ENCODE data around the gene TMEM271.

Gene TMEM271

DNA sequence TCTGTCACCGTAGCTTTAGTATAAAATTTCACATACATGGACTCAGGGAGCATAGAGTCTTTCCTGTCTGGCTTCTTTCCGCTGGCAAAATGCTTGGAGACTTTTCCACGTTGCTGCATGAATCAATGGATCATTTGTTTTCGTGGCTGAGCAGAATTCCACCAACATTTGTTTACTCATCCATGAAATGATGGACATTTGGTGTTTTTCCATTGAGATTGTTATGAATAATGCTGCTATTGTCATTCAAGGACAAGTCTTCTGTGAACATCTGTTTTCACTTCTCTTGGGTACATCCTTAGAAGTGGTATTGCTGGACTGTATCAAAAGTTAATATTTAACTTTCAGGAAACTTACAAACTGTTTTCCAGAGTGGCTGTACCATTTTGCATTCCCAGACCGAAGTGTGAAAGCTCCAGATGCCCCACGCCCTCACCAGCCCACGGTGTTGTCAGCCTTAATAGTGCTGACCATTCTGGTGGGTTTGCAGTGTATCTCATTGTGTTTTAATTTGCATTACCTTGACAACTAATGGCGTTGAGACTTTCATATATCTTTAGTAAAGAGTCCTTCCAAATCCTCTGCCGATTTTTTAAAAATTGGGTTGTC is 5.8 kb upstream of the TMEM271 start:
- DNase-seq (ENCODE audit: extremely low read depth in 1 of 2, low read depth in 1 of 2) = no peak

DNA sequence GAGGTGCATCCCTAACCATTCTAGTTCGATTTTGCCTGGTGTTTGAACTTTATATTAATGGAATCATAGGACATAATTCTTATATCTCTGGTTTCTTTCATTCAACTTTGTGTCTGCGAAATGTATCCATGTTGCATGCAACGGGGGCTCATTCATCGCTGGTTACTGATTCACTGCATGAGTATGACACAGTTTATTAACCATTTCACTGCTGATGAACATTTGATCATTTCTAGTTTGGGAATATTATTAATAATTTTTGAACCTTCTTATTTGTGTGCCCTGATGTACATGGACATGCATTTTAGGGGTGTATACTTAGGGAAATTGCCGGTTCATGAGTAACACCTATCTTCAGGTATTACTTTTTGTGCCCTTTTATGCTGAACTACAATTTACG is 5.1 kb upstream of the TMEM271 start:
- no peak for DNase-seq (ENCODE audit: extremely low read depth in 1 of 2, low read depth in 1 of 2)

DNA sequence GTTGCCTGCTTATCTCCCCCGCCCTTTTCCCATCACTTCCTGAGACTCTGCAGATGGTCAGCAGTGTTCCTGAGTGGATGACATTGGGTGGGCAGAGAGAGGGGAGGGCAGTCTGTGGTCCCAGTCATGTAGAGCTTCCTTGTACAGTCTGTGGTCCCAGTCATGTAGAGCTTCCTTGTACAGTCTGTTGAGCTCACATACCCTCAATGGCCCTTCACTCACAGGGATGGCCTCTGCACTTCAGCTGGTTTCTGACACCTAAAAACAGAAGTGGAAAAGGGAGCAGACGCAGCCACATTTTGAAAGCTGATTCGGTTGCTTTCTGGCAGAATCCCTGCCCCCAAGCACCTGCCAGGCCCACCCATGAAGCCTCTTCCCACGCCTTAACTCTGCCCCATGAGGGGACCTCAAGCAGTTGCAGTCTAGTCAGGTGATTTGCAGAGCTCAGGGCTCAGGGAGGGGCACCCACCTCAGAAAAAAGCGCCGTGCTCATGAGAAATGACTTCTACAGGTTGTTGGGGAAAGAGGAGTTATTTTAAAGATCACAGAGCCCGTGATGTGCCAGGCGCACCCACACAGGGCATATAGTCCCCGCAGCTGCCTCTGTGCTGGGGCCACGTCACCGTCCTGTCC is 3.6 kb upstream of the TMEM271 start:
- no peak for DNase-seq (ENCODE audit: extremely low read depth in 1 of 2, low read depth in 1 of 2)

DNA sequence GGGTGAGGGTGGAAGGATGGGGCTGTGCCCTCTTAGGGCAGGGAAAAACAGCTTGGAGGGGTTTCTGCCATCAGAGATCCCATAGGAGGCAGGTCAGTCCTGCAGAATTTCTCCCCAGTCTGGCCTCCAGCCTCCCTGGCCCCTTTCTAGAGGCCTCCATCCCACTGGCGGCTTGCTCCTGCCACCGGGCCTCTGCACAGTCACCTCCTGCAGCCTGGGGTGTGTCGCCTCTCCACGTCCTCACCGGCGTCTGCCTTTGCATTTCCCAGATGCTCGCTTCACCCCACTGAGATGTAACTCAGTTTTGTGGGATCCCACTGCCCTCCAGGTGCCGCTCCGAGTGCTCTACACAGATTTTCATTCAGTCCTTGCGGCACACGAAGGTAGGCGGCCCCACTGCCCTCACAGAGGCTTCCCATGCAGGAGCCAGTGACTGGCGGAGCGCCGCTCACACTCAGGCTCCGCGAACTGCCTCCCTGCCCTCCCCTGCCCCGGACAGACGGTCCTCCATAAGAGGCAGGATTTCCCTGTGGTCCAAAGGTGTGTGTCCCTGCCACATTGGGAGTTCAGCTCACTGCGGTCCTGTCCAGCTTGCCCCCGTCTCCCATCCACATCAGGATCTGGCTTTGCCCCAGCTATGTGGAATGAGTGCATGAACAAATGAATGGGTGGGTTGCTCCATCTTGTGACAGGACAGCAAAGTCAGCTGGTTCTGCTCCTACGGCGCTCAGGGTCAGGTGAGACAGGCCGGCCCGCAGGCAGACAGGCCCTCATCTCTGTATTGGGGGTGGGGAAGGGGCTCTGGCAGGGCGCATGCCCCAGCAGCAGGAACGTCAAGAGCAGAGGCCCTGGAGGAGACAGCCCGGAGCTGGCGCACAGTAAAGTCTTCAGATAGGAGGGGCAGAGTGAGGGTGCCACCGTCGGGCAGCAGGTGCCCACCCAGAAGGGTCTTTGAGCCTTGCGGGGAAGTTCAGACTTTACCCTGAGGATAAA is 2.7 kb upstream of the TMEM271 start:
- no peak for DNase-seq (ENCODE audit: extremely low read depth in 1 of 2, low read depth in 1 of 2)

DNA sequence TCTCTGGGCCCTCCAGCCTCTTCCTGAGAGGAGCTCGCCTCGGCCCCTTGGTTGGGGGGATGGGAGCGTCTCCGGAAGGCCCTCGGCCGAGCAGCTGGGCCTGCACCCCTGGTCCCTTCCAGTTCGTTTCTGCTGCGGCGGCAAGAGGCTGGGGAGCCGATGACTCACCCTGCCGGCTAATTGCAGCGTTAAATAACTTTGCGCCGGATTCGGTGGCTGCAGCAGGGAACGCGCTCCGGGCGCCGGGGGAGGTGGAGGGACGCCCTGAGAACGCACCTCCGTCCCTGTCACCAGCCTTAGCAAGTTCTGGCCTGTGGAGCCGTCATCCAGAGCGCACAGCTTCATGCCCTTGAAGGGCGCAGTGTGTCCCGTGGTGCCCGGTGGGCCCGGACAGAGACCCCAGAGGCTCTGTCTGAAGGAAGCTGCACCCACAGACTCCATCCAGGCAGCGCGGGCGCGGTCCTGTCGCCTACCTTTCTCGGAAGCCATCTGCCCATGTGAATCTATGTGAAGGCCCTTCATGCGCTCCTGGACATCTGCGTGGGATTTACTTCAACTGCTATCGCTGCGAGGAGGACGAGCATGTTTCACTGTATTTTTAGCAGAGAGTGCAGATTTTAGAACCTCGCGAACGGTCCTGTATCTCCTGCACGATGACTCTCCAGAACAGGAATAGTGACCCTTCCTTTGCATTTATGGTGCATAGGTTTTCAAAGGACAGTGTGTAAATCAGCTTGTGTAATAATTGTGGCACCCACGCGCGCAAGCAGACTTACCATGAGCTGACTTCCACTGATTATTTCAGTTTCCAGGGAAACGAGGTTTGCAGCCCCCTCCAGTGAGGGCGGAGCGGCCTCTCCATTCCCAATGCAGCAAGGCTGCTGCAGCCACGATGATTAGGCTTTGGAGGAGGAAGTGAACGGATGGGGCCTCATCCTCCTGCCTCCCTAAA is 1.7 kb upstream of the TMEM271 start:
- DNase-seq (ENCODE audit: extremely low read depth in 1 of 2, low read depth in 1 of 2) = no peak

DNA sequence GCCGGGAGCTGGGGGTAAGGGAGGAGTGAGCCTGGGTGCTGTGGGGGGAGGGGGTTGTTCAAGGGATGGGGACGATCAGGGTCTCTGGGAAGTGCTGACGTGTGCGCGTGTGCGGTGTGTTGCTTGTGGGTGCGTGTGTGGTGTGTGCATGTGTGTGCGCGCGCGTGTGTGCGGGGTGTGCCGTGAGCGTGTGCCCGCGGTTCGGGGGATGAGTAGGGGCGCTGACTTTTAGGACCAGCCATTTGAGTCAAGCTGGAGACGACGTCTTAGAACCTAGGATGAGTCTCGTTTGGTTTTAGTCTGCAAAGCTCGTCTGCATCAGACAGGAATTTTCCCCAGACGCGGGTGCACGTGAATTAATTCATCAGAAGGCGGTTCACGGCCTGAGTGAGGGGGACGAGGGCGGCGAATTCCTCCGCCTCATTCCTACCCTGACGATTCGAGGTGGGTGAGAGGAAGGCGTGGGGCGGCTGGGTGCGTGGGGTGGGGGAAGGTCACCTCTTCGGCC is 950 bp upstream of the TMEM271 start:
- DNase-seq (ENCODE audit: extremely low read depth in 1 of 2, low read depth in 1 of 2) = no peak

DNA sequence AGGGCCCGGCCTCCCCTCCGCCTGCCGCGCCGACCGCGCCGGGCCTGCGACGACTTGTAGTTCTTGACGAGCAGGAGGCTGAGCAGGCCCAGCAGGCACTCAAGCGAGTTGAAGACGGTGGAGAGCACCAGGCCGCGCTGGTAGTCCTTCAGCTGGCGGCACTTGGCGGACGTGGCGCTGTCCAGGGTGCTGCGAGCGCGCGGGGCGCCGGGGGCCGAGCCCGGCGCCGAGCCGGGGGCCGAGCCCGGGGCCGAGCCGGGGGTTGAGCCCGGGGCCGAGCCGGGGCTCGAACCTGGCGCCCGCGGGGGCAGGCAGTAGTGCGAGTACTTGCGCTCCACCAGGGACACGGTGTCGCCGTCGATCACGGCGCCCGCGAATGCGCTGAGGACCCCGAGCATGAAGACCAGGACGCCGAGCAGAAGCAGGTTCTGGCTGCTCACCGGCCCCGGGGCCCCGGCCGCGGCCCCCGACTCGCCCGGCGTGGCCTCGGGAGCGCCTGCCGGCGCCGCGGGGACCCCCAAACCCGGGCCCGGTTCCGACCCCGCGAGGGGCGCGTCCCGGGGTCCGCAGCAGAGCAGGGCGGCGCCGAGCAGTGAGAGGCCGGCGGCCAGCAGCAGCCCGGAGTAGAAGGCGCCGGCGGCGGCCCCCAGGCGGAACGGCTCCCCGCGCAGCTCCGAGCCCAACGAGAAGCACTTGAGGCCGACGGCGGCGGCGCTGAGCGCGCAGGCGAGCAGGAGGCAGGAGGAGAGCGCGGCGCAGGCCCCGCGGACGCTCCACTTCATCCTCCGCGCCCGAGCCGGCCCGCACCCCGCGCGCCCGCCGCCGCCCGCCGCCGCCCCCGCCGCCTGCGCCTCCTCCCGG is 584 bp downstream of the TMEM271 start:
- no peak for DNase-seq (ENCODE audit: extremely low read depth in 1 of 2, low read depth in 1 of 2)

DNA sequence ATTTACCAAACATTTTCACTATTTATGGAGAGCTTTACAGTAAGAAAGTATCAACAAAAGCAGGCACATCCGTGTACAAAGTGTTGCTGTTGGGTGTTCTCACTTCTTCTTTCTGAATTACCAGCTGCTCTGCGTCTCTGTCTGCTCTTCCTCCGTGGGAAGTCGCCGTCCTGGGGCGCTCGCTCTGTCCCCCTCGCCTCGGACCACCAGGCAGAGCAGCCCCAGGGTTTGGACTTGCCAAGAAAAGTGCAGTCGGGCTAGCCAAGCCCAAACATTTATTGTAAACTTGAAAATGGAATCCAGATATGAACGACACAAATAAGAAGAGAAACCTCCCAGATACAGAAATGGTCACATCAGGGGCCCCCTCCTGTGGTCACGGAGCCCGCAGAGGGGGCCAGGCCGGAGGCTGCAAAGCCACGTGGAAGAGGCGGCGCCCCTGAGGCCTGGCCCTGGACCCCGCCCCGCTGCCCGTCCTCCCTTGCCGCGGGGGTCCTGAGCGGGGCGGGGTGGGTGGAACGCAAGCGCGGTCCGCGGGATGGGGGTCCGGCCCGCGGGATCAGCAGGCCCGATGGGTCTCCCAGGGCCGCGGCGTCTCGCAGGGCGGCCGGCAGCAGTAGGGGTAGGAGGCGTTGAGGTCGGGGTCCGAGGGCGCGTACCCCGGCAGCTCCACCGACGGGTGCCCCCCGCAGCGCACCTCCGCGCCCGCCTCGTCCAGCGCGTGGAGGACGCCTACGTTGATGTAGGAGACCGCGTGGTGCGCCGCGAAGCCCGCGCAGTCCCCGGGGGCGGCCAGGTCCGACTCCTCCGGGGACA is 1.5 kb downstream of the TMEM271 start:
- no peak for DNase-seq (ENCODE audit: extremely low read depth in 1 of 2, low read depth in 1 of 2)

DNA sequence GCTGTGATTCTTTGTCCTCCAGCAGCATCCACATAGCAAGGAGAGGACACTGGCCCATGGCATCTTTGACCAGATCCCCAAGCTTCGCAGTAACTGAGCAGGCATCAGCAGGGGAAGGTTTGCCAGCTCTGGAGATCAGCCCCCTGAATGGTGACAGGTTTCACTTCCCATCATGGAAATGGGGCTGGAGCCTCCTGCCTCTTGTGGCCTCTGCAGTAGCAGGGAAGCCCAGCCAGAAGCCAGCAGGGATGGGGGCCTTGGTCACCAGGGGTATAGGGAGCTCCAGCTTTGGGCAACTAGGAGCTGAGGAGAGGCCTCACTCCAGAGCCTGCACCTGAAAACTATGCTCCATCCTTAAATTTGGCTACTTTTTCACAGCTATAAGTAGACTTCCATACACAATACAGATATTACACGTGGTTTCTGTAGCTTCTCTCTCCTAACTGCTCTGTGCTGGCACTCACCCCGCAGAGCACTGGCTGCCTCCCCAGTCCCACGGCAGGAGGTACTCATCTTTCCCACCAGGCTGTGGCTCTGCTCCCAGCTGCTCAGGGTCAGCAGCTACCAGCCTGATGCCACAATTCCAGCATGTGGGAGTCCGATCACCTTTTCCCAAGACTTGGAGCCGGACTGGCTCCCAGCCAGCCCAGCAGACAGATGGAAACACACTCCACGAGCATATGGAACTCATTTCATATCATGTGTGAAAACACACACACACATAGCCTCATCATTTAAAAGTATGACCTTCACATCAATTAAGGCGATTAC is 2.8 kb downstream of the TMEM271 start:
- DNase-seq (ENCODE audit: extremely low read depth in 1 of 2, low read depth in 1 of 2) = no peak

DNA sequence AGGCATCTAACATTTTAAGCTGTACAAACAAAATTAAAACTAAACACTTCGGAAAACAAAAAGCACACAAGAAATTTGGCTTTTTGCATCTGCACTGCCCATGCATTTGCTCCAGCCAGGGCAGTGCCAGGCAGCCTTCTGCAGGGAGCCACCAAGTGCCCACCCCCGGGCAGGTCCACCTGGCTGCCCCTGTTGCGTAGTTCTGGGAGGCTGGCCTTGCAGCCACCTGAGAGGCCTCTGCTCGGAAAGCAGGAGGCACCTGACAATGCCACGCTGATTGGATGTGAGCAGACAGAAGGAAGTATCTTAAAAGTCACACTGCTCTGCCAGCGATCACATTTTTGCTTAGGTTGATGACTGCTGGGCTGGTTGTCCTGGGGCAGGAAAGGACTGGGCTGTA is 3.5 kb downstream of the TMEM271 start:
- no peak for DNase-seq (ENCODE audit: extremely low read depth in 1 of 2, low read depth in 1 of 2)

DNA sequence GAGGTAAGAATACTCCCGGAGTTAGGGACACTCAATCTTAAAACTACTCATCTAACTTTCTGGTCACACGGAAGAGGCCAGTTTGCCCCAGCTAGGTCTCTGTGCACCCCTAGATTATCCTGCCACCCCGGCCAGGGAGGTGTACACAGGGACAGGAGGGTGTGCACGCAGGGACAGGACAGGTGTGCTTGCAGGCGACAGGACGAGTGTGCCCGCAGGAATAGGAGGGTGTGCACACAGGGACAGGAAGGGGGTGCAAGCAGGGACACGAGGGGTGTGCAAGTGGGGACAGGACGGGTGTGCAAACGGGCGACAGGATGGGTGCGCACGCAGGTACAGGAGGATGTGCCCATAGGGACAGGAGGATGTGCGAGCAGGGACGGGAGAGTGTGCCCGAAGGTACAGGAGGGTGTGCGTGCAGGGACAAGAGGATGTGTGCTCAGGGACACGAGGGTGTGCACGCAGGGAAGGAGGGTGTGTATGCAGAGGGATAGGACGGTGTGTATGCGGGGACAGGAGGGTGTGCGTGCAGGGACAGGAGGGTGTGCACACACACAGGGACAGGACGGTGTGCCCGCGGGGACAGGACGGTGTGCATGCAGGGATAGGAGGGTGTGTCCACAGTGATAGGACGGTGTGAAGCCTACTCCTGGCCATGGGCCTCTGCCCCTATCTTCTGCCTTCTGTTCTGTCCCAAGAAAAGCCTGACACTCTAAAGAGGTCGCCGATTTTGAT is 4.1 kb downstream of the TMEM271 start:
- DNase-seq (ENCODE audit: extremely low read depth in 1 of 2, low read depth in 1 of 2) = no peak

DNA sequence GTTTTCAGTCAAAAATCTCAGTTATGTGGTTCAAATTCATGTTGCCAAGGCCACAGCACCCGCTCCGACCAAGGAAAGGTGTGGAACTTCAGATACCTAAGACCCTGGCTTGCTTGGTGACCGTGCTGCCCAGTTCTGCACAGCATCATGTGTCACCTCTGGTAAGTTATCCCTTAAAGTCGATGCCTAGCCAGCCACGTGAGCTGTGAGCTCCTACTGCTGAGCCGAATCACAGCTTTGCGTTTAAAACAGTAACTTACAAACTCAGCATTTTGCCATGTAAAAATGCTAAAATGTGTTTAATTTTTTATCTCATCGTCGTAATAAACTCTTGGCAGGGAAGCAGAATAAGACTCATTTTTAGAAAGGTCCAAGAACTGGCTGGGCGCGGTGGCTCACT is 5.3 kb downstream of the TMEM271 start:
- no peak for DNase-seq (ENCODE audit: extremely low read depth in 1 of 2, low read depth in 1 of 2)

DNA sequence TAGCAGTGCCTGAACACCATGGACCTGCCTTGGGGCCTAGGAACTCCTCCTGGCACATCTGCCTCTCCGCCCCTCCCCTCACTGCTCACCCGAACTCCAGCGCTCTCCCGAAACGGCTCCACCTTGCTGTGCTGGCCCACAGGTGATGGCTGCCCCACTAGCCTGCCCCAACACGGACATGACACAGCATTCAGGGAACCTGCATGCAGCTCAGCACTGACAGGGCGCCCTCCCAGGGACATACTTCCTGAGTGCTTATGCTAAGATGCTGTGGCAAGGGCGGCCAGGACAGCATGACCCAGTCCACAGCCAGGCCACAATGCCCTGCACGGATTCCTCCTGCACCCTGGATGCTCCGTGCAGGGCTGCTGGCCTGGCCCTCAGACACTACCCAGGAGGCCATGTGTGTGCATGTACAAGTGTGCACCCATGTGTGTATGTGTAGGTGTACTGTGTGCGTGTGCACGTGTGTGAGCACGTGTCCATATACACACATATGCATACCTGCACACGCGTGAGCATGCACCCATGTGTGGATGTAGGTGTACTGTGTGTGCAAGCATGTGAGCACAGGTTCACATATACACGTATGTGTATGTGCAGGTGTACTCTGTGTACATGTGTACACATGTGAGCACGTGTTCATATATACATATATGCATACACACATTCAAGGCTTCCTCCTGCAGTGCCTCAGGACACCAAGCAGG is 6.0 kb downstream of the TMEM271 start:
- DNase-seq (ENCODE audit: extremely low read depth in 1 of 2, low read depth in 1 of 2) = no peak

DNA sequence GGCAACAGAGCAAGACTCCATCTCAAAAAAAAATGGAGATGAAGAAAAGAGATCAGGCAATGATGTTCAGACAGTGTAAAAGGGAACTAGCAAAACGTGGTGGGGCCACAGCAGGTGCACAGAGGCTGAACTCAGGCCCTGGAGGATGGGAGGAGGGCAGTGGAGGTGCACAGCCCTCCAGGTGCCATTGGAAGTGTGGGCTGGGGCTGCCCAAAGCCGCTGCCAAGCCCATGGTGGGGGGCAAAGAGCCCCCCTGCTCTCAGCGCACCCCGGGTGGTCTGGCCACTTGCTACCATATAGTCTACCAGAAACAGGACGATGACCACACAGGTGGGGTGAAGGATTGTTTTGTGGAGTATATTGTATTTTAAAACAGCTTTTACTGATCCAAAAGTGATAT is 7.1 kb downstream of the TMEM271 start:
- no peak for DNase-seq (ENCODE audit: extremely low read depth in 1 of 2, low read depth in 1 of 2)

DNA sequence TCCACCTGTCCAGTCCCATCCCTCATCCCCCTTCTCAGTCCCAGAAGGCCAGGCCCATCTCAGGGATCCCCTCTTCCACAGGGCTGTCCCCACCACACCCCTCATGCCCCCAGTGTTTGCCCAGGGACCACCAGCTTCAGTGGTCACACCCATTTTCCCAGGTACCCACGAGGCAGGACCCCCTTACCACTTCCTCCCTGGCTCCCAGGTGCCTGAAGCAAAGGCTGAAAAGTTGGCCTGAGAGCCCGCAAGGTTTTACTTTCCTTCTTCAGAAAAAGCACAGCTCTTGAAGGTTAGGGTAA is 7.8 kb downstream of the TMEM271 start:
- no peak for DNase-seq (ENCODE audit: extremely low read depth in 1 of 2, low read depth in 1 of 2)

DNA sequence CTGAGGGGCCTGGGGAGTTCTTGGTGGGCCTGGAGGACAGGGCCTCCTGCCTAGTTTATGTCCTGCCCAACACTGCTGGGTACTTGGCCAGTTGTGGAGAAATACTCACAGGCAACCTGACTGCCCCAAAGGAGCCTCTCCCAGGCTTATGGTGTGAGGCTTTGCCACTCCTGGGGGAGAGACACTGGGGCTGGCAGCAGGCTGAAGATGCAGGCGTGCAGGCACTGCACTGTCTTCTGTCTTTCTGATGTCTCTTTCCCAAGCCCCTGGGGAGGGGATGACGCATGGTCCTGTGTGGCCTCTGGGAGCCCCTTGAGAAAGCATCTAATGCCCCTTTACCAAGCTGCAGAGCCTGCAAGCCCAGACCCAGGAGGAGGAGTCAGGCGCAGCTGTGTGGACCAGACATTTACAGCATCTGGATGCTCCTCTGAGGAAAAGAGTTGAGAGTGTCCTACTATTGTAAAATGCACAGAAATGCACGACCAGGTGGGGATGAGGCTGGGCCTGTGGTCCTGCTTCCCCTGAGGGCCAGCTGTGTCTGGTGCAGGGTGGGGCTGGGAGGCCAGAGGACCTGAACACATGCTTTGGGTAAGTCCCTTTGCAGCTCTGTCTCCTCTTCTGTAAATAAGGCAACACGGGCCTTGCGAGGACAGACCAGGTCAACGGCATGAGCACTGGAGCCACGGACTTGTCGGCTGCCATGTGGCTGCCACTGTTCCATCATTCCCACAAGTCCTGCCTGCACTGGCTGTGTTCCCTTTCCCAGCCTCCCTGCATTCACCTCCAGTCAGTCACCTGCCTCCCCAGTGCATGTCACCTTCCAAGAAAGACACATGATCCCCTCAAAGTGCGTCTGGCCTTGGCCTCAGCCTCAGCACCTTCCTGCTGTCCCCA is 8.4 kb downstream of the TMEM271 start:
- DNase-seq (ENCODE audit: extremely low read depth in 1 of 2, low read depth in 1 of 2) = no peak
